Stomach (tissue), 9 donors: ENCODE results near the gene TNFAIP8L1. TPM values are rescaled to one million over a fixed set of nuclear protein-coding genes. Genes with fewer than 3 reads are reported as not detected.

Experiments
- DNase-seq, 2 donors: peaks; one replicate each; pipeline versions ENCODE4 v3.0.0 to v3.0.0-alpha.2; 2013 to 2019
- H3K27ac ChIP-seq, 5 donors: fragments of 200-600 bp in 4 of 5; sonication (generic) in 4 of 5; one replicate each; pipeline ENCODE4 v1.5.1; 2013 to 2019; ENCODE audit warnings: mild to moderate bottlenecking in 1 of 5, moderate library complexity in 1 of 5
- H3K27me3 ChIP-seq, 3 donors: fragments of 200-600 bp; sonication (generic); one replicate each; pipeline ENCODE4 v1.5.1; 2017 to 2019; ENCODE audit warnings: mixed run types in 1 of 3
- H3K36me3 ChIP-seq, 4 donors: fragments of 200-600 bp; sonication (generic); 1 replicate in 3 of 4; 2 replicates in 1 of 4; pipeline ENCODE4 v1.5.1; 2016 to 2019
- H3K4me1 ChIP-seq, 4 donors: fragments of 200-600 bp; sonication (generic); one replicate each; pipeline ENCODE4 v1.5.1; 2016 to 2019
- H3K4me3 ChIP-seq, 4 donors: fragments of 200-600 bp; sonication (generic) in 3 of 4; one replicate each; pipeline ENCODE4 v1.5.1; 2016 to 2019; ENCODE audit warnings: mild to moderate bottlenecking in 1 of 4
- H3K9me3 ChIP-seq, 4 donors: fragments of 200-600 bp; sonication (generic); one replicate each; pipeline ENCODE4 v1.5.1; 2016 to 2019
- CTCF ChIP-seq, 7 experiments: fragments of 450-650 bp in 4 of 7; fragments of 200-600 bp in 3 of 7; sonication (generic) in 3 of 7; IDR thresholded peaks; one replicate each; pipeline ENCODE4 v1.5.1; 2016 to 2019; ENCODE audit warnings: antibody characterized with exemption in 7 of 7, control low read depth in 2 of 7, mild to moderate bottlenecking in 1 of 7
- EP300 ChIP-seq: sonication (generic); formaldehyde crosslinking; IDR thresholded peaks from one replicate; pipeline ENCODE4 v1.6.1; 2017; ENCODE audit warnings: antibody characterized with exemption
- POLR2A ChIP-seq, 4 donors: fragments of 450-650 bp; IDR thresholded peaks; one replicate each; pipeline ENCODE4 v1.6.1; 2016; ENCODE audit warnings: antibody characterized with exemption in 4 of 4, control low read depth in 2 of 4, mild to moderate bottlenecking in 1 of 4, moderate library complexity in 1 of 4
- POLR2AphosphoS5 ChIP-seq, 3 donors: sonication (generic); formaldehyde crosslinking; IDR thresholded peaks; one replicate each; pipeline ENCODE4 v1.6.1; 2016; ENCODE audit warnings: antibody characterized with exemption in 3 of 3
- WGBS, 5 donors: extraction: QIAGEN DNeasy Blood & Tissue Kit in 3 of 5; methylation state at CpG; one replicate each; pipeline versions ENCODE4 v1.1.5 to v1.1.7; 2013 to 2018; 5-methylcytosine and 5-hydroxymethylcytosine counted together
- intact Hi-C: fragments of 100-400 bp; cut with DNase I; formaldehyde crosslinking; loops from one replicate; pipeline ENCODE4 v1.15.1; 2023; ENCODE audit warnings: low total_unique reads
- polyA plus RNA-seq, 3 donors: library from polyadenylated mRNA; stranded (reverse); fragments of 200-250 nt; gene quantifications; one replicate each; pipeline ENCODE4 v1.2.3, GENCODE V29; 2013
- total RNA-seq, 5 donors: library from RNA; depleted of rRNA; stranded (reverse); fragments of >200 nt; gene quantifications; one replicate each; pipeline versions ENCODE4 v1.1.0 to v1.2.3, GENCODE V29; 2014 to 2016
- donor health status: healthy with polysubstance abuse.
- donor health status: Bipolar disorder and iron deficiency.
- donor health status: healthy.

The TNFAIP8L1 gene
- total and polyA plus RNA-seq, 8 donors, result 5.3 to 43.4 (median 7.7) TPM

- no peak overlapping the region for H3K4me3 ChIP-seq
- peaks cover 52 to 83% (median 75%) of the 10 kb centered on the region in 4 donors for H3K36me3 ChIP-seq
- WGBS, 5 donors, result 91 to 95% (median 94%) methylated on average over 27 to 28 of the region's 28 CpGs
- no peaks in the 10 kb centered on the region for H3K9me3 ChIP-seq
- peaks cover 32 to 40% (median 35%) of the 10 kb centered on the region in 4 donors for H3K4me1 ChIP-seq
- no peak for DNase-seq
- no peak for TF ChIP-seq EP300
- no peak for TF ChIP-seq POLR2A (IDR thresholded peaks at IDR 0.05)
- no peak for TF ChIP-seq POLR2AphosphoS5 (IDR thresholded peaks at IDR 0.05)
- TF ChIP-seq CTCF (IDR thresholded peaks at IDR 0.05), result no peak
- H3K27ac ChIP-seq, result no peak overlapping the region
- intact Hi-C loops, result no loop called here
- no peaks in the 10 kb centered on the region for H3K27me3 ChIP-seq
Measured at GRCh38 chr19:4703671-4704316, 64.5 kb downstream of the TNFAIP8L1 start.

- peaks cover 35 to 45% (median 38%) of the 10 kb centered on the region in 4 donors for H3K4me1 ChIP-seq
- no peak overlapping the region for H3K27ac ChIP-seq
- no peak for DNase-seq
- 88 to 95% (median 94%) methylated on average over 6 to 9 of the region's 9 CpGs for WGBS, 5 donors
- peaks cover 50 to 84% (median 73%) of the 10 kb centered on the region in 4 donors for H3K36me3 ChIP-seq
- TF ChIP-seq EP300 (no peak), POLR2AphosphoS5 (IDR thresholded peaks at IDR 0.05) (no peak), CTCF (IDR thresholded peaks at IDR 0.05) (no peak), POLR2A (IDR thresholded peaks at IDR 0.05) (no peak)
- H3K4me3 ChIP-seq, result no peak overlapping the region
- intact Hi-C loops, result no loop called here
- H3K27me3 ChIP-seq, result no peaks in the 10 kb centered on the region
- H3K9me3 ChIP-seq, result no peaks in the 10 kb centered on the region
Measured at GRCh38 chr19:4704317-4704673, 65.0 kb downstream of the TNFAIP8L1 start.

Other genes starting within 250 kb of the TNFAIP8L1 start
- 100 to 1,000 TPM in 1 of 5 donors, 10 to 100 TPM in 4; 14.8 to 111 (median 26.3) TPM for gene SH3GL1, start 239.0 kb upstream of the TNFAIP8L1 start, total RNA-seq
- gene SH3GL1, start 239.0 kb upstream of the TNFAIP8L1 start, polyA plus RNA-seq, result 10 to 100 TPM; 44.9 to 48.5 (median 46.0) TPM
- 100 to 1,000 TPM in 1 of 5 donors, 10 to 100 TPM in 1, 1 to 10 TPM in 3; 1.8 to 100 (median 9.8) TPM for gene CHAF1A, start 236.9 kb upstream of the TNFAIP8L1 start, total RNA-seq
- 1 to 10 TPM; 5.4 to 7.2 (median 5.8) TPM for gene CHAF1A, start 236.9 kb upstream of the TNFAIP8L1 start, polyA plus RNA-seq
- 100 to 1,000 TPM in 1 of 5 donors, 10 to 100 TPM in 4; 19.3 to 208 (median 73.7) TPM for gene UBXN6, start 181.7 kb upstream of the TNFAIP8L1 start, total RNA-seq
- gene UBXN6, start 181.7 kb upstream of the TNFAIP8L1 start, polyA plus RNA-seq, result 100 to 1,000 TPM; 112 to 148 (median 138) TPM
- gene HDGFL2, start 167.2 kb upstream of the TNFAIP8L1 start, total RNA-seq, result 10 to 100 TPM; 26.8 to 85.2 (median 33.9) TPM
- gene HDGFL2, start 167.2 kb upstream of the TNFAIP8L1 start, polyA plus RNA-seq, result 100 to 1,000 TPM in 1 of 3 donors, 10 to 100 TPM in 2; 25.5 to 127 (median 55.5) TPM
- 10 to 100 TPM in 3 of 5 donors, 1 to 10 TPM in 2; 9.0 to 64.7 (median 24.9) TPM for gene PLIN4, start 121.0 kb upstream of the TNFAIP8L1 start, total RNA-seq
- 10 to 100 TPM in 1 of 3 donors, 1 to 10 TPM in 2; 3.5 to 13.2 (median 6.8) TPM for gene PLIN4, start 121.0 kb upstream of the TNFAIP8L1 start, polyA plus RNA-seq
- 100 to 1,000 TPM in 1 of 5 donors, 10 to 100 TPM in 2, 1 to 10 TPM in 2; 1.4 to 114 (median 37.8) TPM for gene PLIN5, start 104.3 kb upstream of the TNFAIP8L1 start, total RNA-seq
- 10 to 100 TPM; 23.8 to 37.9 (median 25.3) TPM for gene PLIN5, start 104.3 kb upstream of the TNFAIP8L1 start, polyA plus RNA-seq
- gene LRG1, start 99.5 kb upstream of the TNFAIP8L1 start, total RNA-seq, result 10 to 100 TPM in 1 of 5 donors, 1 to 10 TPM in 3, not detected in 1; 4.2 to 17.2 (median 7.3) TPM
- gene LRG1, start 99.5 kb upstream of the TNFAIP8L1 start, polyA plus RNA-seq, result 10 to 100 TPM in 2 of 3 donors, 1 to 10 TPM in 1; 2.1 to 23.3 (median 16.1) TPM
- 1 to 10 TPM in 4 of 5 donors, not detected in 1; 1.2 to 6.7 (median 2.1) TPM for gene SEMA6B, start 79.8 kb upstream of the TNFAIP8L1 start, total RNA-seq
- gene SEMA6B, start 79.8 kb upstream of the TNFAIP8L1 start, polyA plus RNA-seq, result 1 to 10 TPM; 1.7 to 2.1 (median 1.9) TPM
- gene MYDGF, start 30.8 kb downstream of the TNFAIP8L1 start, total RNA-seq, result 10 to 100 TPM; 41.4 to 77.5 (median 71.3) TPM
- 10 to 100 TPM; 66.4 to 86.6 (median 75.3) TPM for gene MYDGF, start 30.8 kb downstream of the TNFAIP8L1 start, polyA plus RNA-seq
- gene DPP9, start 84.3 kb downstream of the TNFAIP8L1 start, total RNA-seq, result 100 to 1,000 TPM in 2 of 5 donors, 10 to 100 TPM in 3; 24.6 to 178 (median 82.1) TPM
- gene DPP9, start 84.3 kb downstream of the TNFAIP8L1 start, polyA plus RNA-seq, result 10 to 100 TPM; 18.7 to 30.2 (median 24.6) TPM
- 10 to 100 TPM in 3 of 5 donors, 1 to 10 TPM in 2; 8.8 to 30.7 (median 12.8) TPM for gene FEM1A, start 152.2 kb downstream of the TNFAIP8L1 start, total RNA-seq
- gene FEM1A, start 152.2 kb downstream of the TNFAIP8L1 start, polyA plus RNA-seq, result 1 to 10 TPM; 3.5 to 4.0 (median 3.8) TPM
- 10 to 100 TPM in 3 of 5 donors, 1 to 10 TPM in 2; 1.8 to 46.9 (median 19.6) TPM for gene TICAM1, start 192.2 kb downstream of the TNFAIP8L1 start, total RNA-seq
- 10 to 100 TPM; 11.6 to 16.2 (median 13.7) TPM for gene TICAM1, start 192.2 kb downstream of the TNFAIP8L1 start, polyA plus RNA-seq
- 10 to 100 TPM in 4 of 5 donors, 1 to 10 TPM in 1; 8.9 to 42.6 (median 16.3) TPM for gene PLIN3, start 228.2 kb downstream of the TNFAIP8L1 start, total RNA-seq
- gene PLIN3, start 228.2 kb downstream of the TNFAIP8L1 start, polyA plus RNA-seq, result 10 to 100 TPM; 39.2 to 55.3 (median 44.0) TPM